CD4-positive, alpha-beta T cell (primary cell): Measurements from ENCODE around the gene SLC43A1. TPM values are rescaled to one million over a fixed set of nuclear protein-coding genes. Genes with fewer than 3 reads are reported as not detected.

Source experiments
- ATAC-seq: fragments of 200-7000 bp; cut with Tn5 transposase; one replicate; pipeline ENCODE4 v1.10.0; 2022; ENCODE audit warnings: mild to moderate bottlenecking; ENCODE audit not compliant: poor library complexity
- CTCF ChIA-PET: fragments of 350-600 bp; sonication (Branson Sonifier 250); formaldehyde crosslinking; loops from one replicate; lab custom pipeline; 2021; ENCODE audit warnings: antibody characterized with exemption, inconsistent platforms; lab: Charles Lee
- POLR2A ChIA-PET: fragments of 350-600 bp; sonication (Branson Sonifier 250); formaldehyde crosslinking; loops from one replicate; lab custom pipeline; 2021; ENCODE audit warnings: antibody characterized with exemption, inconsistent platforms; lab: Charles Lee
- DNase-seq, 14 experiments: peaks; one replicate each; pipeline ENCODE4 v3.0.0-alpha.2; 2013 to 2020; ENCODE audit warnings: mixed read lengths in 2 of 14
- H3K27ac ChIP-seq, 2 donors: one replicate each; pipeline versions ENCODE4 v1.5.1 to v1.7.0; 2013; ENCODE audit warnings: low read length in 2 of 2, low read depth in 1 of 2, mild to moderate bottlenecking in 1 of 2
- H3K27me3 ChIP-seq, 2 experiments: 1 replicate in 1 of 2; 2 replicates in 1 of 2; pipeline versions ENCODE4 v1.6.1 to v1.7.0; 2013; ENCODE audit warnings: low read length in 2 of 2, control low read depth in 1 of 2, mild to moderate bottlenecking in 1 of 2, moderate library complexity in 1 of 2; ENCODE audit not compliant: insufficient read depth in 2 of 2, control insufficient read depth in 1 of 2
- H3K36me3 ChIP-seq: one replicate; pipeline ENCODE4 v1.6.1; 2013; ENCODE audit warnings: low read length, control low read depth; ENCODE audit not compliant: insufficient read depth
- H3K4me1 ChIP-seq: one replicate; pipeline ENCODE4 v1.6.1; 2013; ENCODE audit warnings: low read length, control low read depth; ENCODE audit not compliant: insufficient read depth
- H3K4me3 ChIP-seq: one replicate; pipeline ENCODE4 v1.5.1; 2013; ENCODE audit warnings: mild to moderate bottlenecking, low read length, moderate library complexity
- H3K9me3 ChIP-seq, 2 experiments: 1 replicate in 1 of 2; 2 replicates in 1 of 2; pipeline versions ENCODE4 v1.6.1 to v1.7.0; 2013; ENCODE audit warnings: low read length in 2 of 2, mild to moderate bottlenecking in 2 of 2, control low read depth in 1 of 2, moderate library complexity in 1 of 2; ENCODE audit not compliant: control insufficient read depth in 1 of 2, insufficient read depth in 1 of 2
- H3K27ac Mint-ChIP-seq: one replicate; pipeline ENCODE4 v1.8.0; 2020; ENCODE audit warnings: mixed read lengths
- H3K27me3 Mint-ChIP-seq: one replicate; pipeline ENCODE4 v1.8.0; 2021; ENCODE audit warnings: mixed read lengths
- H3K36me3 Mint-ChIP-seq: one replicate; pipeline ENCODE4 v1.8.0; 2021; ENCODE audit warnings: low read depth, mixed read lengths
- H3K4me1 Mint-ChIP-seq: one replicate; pipeline ENCODE4 v1.8.0; 2021; ENCODE audit warnings: low read depth, mixed read lengths
- H3K4me3 Mint-ChIP-seq: one replicate; pipeline ENCODE4 v1.8.0; 2020; ENCODE audit warnings: mild to moderate bottlenecking, mixed read lengths
- H3K9me3 Mint-ChIP-seq: one replicate; pipeline ENCODE4 v1.8.0; 2020; ENCODE audit warnings: mixed read lengths
- CTCF ChIP-seq: fragments of 200-600 bp; IDR thresholded peaks from one replicate; pipeline ENCODE4 v1.8.0; 2022; ENCODE audit warnings: antibody characterized with exemption, mild to moderate bottlenecking
- intact Hi-C, 2 experiments: fragments of 100-400 bp; cut with DNase I in 1 of 2; cut with micrococcal nuclease in 1 of 2; formaldehyde crosslinking; loops; one replicate each; pipeline versions ENCODE4 v1.15.1 to v1.9.0; 2023 to 2025; cut with DNase I, micrococcal nuclease
- total RNA-seq, 174 experiments: library from RNA in 2 of 174; stranded (reverse) in 2 of 174; gene quantifications; one replicate each; pipeline ENCODE4 v1.2.3 and lab custom pipeline; 2021 to 2026

SLC43A1 gene
- total RNA-seq, 2 experiments from 2014 or later: 3.1 to 4.2 TPM

- DNase-seq: peak; percentile 82 to 99 (median 91)
- Mint-ChIP-seq H3K4me1 (peaks cover 25% of the 10 kb centered on the region), H3K9me3 (no peaks in the 10 kb centered on the region), H3K36me3 (peaks cover 5% of the 10 kb centered on the region), H3K27ac (peak within 1 kb of the TSS; percentile 90), H3K4me3 (peak within 1 kb of the TSS; percentile 89), H3K27me3 (no peaks in the 10 kb centered on the region)
- ChIA-PET POLR2A (interaction anchor here (0.7 to 2.9 kb wide), 8 partner anchors 19 to 211 kb away, joined by 3 to 11 read pairs (median 4); partner anchors contain the start of genes SELENOH, TNKS1BP1 and UBE2L6), CTCF (interaction anchor here (1.0 to 9.3 kb wide), 6 partner anchors 37 to 206 kb away, joined by 3 to 130 read pairs (median 8); partner anchors contain the start of genes TNKS1BP1 and UBE2L6)
- no peak for TF ChIP-seq CTCF
- H3K36me3 ChIP-seq: peaks cover 11% of the 10 kb centered on the region
- H3K27ac ChIP-seq: peak within 1 kb of the TSS; percentile 78 to 91
- intact Hi-C loops: loop anchor here (1.0 to 2.0 kb wide), 6 partner anchors 36 to 1048 kb away; partner anchors contain the start of genes UBE2L6 (in 2 of the 2), MED19 (in 1 of the 2), TMX2 (in 1 of the 2) and ZFP91 (in 1 of the 2)
- H3K9me3 ChIP-seq: no peaks in the 10 kb centered on the region
- ATAC-seq: peak; percentile 91
- H3K4me1 ChIP-seq: peaks cover 24% of the 10 kb centered on the region
- no peaks in the 10 kb centered on the region for H3K27me3 ChIP-seq
- peak within 1 kb of the TSS; percentile 85 for H3K4me3 ChIP-seq
Measured at GRCh38 chr11:57530596-57531507, 15.3 kb upstream of the SLC43A1 start, which contains the start of gene TIMM10. Gene TIMM10, minus strand, starts transcription at chr11:57530754. Its CDS starts 565 bp downstream, at chr11:57530189.

- H3K4me3 ChIP-seq: peak overlapping the region; percentile 85
- intact Hi-C loops: loop anchor here (2.0 kb wide), 5 partner anchors 37 to 1049 kb away; partner anchors contain the start of genes UBE2L6 (in 2 of the 2), MED19 (in 1 of the 2), TMX2 (in 1 of the 2) and ZFP91 (in 1 of the 2)
- DNase-seq (no peak), ATAC-seq (no peak)
- H3K27ac ChIP-seq: peak overlapping the region; percentile 78 to 91
- CTCF ChIA-PET: interaction anchor here (1.0 to 9.3 kb wide), 4 partner anchors 37 to 205 kb away, joined by 3 to 130 read pairs (median 13); partner anchors contain the start of genes TNKS1BP1 and UBE2L6
- peaks cover 5% of the 10 kb centered on the region for H3K36me3 Mint-ChIP-seq
- POLR2A ChIA-PET: interaction anchor here (1.0 to 2.9 kb wide), 5 partner anchors 38 to 211 kb away, joined by 3 to 11 read pairs (median 5); partner anchors contain the start of genes SELENOH, TNKS1BP1 and UBE2L6
- H3K36me3 ChIP-seq: peaks cover 11% of the 10 kb centered on the region
- peak overlapping the region; percentile 90 for H3K27ac Mint-ChIP-seq
- peak overlapping the region; percentile 89 for H3K4me3 Mint-ChIP-seq
- peaks cover 24% of the 10 kb centered on the region for H3K4me1 ChIP-seq
- TF ChIP-seq CTCF: no peak
- H3K27me3 Mint-ChIP-seq: no peaks in the 10 kb centered on the region
- H3K4me1 Mint-ChIP-seq: peaks cover 25% of the 10 kb centered on the region
- no peaks in the 10 kb centered on the region for H3K9me3 Mint-ChIP-seq
- H3K27me3 ChIP-seq: no peaks in the 10 kb centered on the region
- no peaks in the 10 kb centered on the region for H3K9me3 ChIP-seq
Measured at GRCh38 chr11:57530215-57530595, 14.7 kb upstream of the SLC43A1 start.

DNA sequence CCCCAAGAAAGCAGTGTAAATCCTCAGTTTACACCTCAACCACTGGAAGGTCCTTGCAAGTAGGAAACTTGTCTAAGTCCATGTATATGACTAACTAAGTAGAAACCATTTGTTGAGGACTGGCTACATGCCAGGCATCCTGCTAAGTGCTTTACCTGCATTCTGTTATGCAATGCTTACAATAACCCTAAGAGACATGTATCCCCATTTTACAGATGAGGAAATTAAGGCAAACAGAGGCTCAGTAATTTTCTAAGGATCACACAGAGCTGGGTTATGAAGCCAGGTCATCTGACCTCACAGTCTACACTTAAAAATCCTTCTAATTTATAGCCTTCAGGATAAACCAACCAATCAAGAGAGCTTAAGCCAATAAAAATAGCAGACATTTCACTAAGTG lies 13.5 kb upstream of the SLC43A1 start:
- Mint-ChIP-seq H3K9me3 (no peaks in the 10 kb centered on the region), H3K27ac (no peak overlapping the region), H3K4me3 (peak overlapping the region; percentile 26), H3K27me3 (no peaks in the 10 kb centered on the region), H3K36me3 (peaks cover 5% of the 10 kb centered on the region), H3K4me1 (peaks cover 25% of the 10 kb centered on the region)
- intact Hi-C loops: no loop called here
- peaks cover 11% of the 10 kb centered on the region for H3K36me3 ChIP-seq
- peaks cover 24% of the 10 kb centered on the region for H3K4me1 ChIP-seq
- no peaks in the 10 kb centered on the region for H3K9me3 ChIP-seq
- no peak for ATAC-seq
- H3K4me3 ChIP-seq: no peak overlapping the region
- H3K27me3 ChIP-seq: no peaks in the 10 kb centered on the region
- no peak for TF ChIP-seq CTCF
- H3K27ac ChIP-seq: no peak overlapping the region
- DNase-seq: no peak
- CTCF ChIA-PET: interaction anchor here (1.1 to 9.3 kb wide), 3 partner anchors 25 to 71 kb away, joined by 3 to 130 read pairs (median 12); no protein-coding TSS in a partner anchor
- POLR2A ChIA-PET: interaction anchor here (1.3 to 2.9 kb wide), 3 partner anchors 14 to 204 kb away, joined by 4 to 11 read pairs (median 10); partner anchors contain the start of genes SLC43A1 and TNKS1BP1
